Uterus (tissue), 2 donors: ENCODE measurements around the gene KLF13.

Experiments used
- POLR2A ChIP-seq, 2 donors: fragments of 450-650 bp; IDR thresholded peaks; one replicate each; pipeline ENCODE4 v1.6.1; 2016; ENCODE audit warnings: antibody characterized with exemption in 2 of 2, mild to moderate bottlenecking in 1 of 2, moderate library complexity in 1 of 2
- TF ChIP-seq, protein P1 (sequence below), 4 experiments: fragments of 200-600 bp in 2 of 4; fragments of 450-650 bp in 2 of 4; sonication (generic) in 2 of 4; IDR thresholded peaks; one replicate each; pipeline ENCODE4 v1.5.1; 2016 to 2019; ENCODE audit warnings: antibody characterized with exemption in 4 of 4, mild to moderate bottlenecking in 2 of 4, moderate library complexity in 1 of 4

DNA sequence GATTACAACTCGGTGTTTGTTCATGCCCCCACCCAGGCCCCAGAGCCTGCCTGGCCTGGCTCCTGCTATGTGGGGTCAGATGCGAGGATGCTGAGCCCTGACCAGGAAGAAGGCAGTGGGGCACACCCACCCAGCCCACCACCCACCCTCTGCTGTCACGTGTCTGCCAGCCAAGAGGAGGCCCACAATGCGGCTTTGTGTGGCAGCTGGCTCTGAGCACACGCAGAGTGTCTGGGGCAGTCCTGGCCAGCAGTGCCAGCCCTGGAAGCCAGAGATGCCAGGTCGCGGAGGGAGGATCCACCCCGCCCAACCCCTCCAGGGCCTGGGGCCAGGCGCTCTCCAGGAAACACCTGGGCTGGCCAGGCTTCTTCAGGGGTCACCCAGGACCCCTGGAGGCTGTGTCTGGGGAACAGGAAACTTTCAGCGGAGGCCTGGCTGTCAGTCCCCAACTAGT is 26.4 kb upstream of the KLF13 start:
- TF ChIP-seq, protein P1, sequence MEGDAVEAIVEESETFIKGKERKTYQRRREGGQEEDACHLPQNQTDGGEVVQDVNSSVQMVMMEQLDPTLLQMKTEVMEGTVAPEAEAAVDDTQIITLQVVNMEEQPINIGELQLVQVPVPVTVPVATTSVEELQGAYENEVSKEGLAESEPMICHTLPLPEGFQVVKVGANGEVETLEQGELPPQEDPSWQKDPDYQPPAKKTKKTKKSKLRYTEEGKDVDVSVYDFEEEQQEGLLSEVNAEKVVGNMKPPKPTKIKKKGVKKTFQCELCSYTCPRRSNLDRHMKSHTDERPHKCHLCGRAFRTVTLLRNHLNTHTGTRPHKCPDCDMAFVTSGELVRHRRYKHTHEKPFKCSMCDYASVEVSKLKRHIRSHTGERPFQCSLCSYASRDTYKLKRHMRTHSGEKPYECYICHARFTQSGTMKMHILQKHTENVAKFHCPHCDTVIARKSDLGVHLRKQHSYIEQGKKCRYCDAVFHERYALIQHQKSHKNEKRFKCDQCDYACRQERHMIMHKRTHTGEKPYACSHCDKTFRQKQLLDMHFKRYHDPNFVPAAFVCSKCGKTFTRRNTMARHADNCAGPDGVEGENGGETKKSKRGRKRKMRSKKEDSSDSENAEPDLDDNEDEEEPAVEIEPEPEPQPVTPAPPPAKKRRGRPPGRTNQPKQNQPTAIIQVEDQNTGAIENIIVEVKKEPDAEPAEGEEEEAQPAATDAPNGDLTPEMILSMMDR (IDR thresholded peaks at IDR 0.05), result no peak
- no peak for TF ChIP-seq POLR2A (IDR thresholded peaks at IDR 0.05)
